ENCODE measurements around the gene NUP205.
A peak's percentile ranks its signal among the peaks of the same experiment; 100 is the strongest.

The NUP205 gene

DNA sequence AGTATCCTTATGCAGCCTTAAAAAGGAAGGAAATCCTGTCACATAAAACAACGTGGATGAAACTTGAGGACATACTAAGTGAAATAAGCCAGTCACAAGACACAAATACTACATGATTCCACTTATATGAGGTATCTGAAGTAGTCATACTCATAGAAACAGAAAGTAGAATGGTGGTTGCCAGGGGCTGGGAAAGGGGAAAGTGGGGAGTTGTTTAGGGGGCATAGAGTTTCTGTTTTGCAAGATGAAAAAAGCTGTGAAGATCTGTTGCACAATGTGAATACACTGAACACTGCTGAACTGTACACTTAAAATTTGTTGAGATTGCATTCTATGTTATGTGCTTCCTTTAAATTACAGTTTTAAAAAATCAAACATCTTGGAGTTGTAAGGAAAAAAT is 2.9 kb downstream of the NUP205 start:
- Histone ChIP-seq H3K4me1 (peaks cover 29 to 46% (median 33%) of the 10 kb centered on the region in 10 experiments), H3K9ac (no peak overlapping the region), H3K9me3 (replicated peaks in 1 of 11) (no peaks in the 10 kb centered on the region), H3K27ac (no peak overlapping the region), H3K4me3 (no peak overlapping the region), H4K20me1 (peaks cover 0 to 71% (median 55%) of the 10 kb centered on the region in 11 experiments; a peak in 17 of 22 replicates), H3K4me2 (peak overlapping the region in 9 of 11 experiments; percentile 20 to 85 (median 73); a peak in 10 of 22 replicates), H3K36me3 (peaks cover 0 to 64% (median 29%) of the 10 kb centered on the region in 11 experiments; a peak in 21 of 22 replicates), H3K27me3 (no peaks in the 10 kb centered on the region)
- TF ChIP-seq Cebpa-rat (IDR thresholded peaks at IDR 0.05) = no peak

DNA sequence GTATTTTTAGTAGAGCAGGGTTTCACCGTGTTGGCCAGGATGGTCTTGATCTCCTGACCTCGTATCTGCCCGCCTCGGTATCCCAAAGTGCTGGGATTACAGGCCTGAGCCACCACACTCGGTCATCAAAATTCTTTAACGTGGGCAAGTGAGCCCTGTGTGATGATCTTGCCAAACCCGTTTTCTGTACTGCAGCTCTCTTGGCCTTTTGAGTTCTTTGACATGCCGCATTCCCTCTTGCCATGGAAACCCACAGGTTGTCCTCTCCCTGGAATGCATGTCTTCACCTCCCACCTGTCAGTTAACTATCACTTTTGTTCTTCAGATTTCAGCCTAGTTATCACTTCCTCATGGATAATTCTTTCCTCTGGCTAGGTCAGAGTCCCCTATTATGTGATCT is 5.0 kb downstream of the NUP205 start:
- Histone ChIP-seq H3K4me3 (no peak overlapping the region), H4K20me1 (peaks cover 0 to 89% (median 73%) of the 10 kb centered on the region in 11 experiments; a peak in 18 of 22 replicates), H3K4me1 (peaks cover 29 to 34% (median 31%) of the 10 kb centered on the region in 10 experiments), H3K9ac (no peak overlapping the region), H3K27me3 (no peaks in the 10 kb centered on the region), H3K27ac (no peak overlapping the region), H3K9me3 (replicated peaks in 1 of 11) (no peaks in the 10 kb centered on the region), H3K4me2 (no peak overlapping the region), H3K36me3 (peaks cover 0 to 75% (median 40%) of the 10 kb centered on the region in 11 experiments; a peak in 21 of 22 replicates)
- TF ChIP-seq Cebpa-rat (IDR thresholded peaks at IDR 0.05) = no peak

DNA sequence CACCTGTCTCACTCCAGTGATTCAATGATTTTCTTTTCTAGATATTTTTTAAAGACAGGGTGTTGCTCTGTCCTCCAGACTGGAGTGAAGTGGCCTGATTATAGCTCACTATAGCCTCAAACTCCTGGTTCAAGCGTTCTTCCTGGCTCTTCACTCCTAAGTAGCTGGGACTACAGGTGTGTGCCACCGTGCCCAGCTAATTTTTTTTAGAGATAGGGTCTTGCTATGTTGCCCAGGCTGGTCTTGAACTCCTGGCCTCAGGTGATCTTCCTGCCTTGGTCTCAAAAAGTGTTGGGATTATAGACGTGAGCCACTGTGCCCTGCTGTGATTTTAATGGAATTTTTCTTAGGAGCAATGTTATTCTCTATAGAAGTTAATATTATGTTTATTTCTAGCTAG is 14.1 kb downstream of the NUP205 start:
- no peak overlapping the region for H3K4me2 ChIP-seq
- peaks cover 55 to 72% (median 66%) of the 10 kb centered on the region in 11 experiments for H3K36me3 ChIP-seq
- H3K27ac ChIP-seq = no peak overlapping the region
- no peaks in the 10 kb centered on the region for H3K9me3 ChIP-seq (replicated peaks in 1 of 11)
- no peak for TF ChIP-seq Cebpa-rat (IDR thresholded peaks at IDR 0.05)
- 0 out of 20 replicates have a peak, but pooled peaks cover 0 to 7% (median 0%) of the 10 kb centered on the region in 10 experiments for H3K4me1 ChIP-seq
- H3K4me3 ChIP-seq = no peak overlapping the region
- H3K27me3 ChIP-seq = no peaks in the 10 kb centered on the region
- peaks cover 0 to 67% (median 44%) of the 10 kb centered on the region in 11 experiments; a peak in 19 of 22 replicates for H4K20me1 ChIP-seq
- H3K9ac ChIP-seq = no peak overlapping the region

DNA sequence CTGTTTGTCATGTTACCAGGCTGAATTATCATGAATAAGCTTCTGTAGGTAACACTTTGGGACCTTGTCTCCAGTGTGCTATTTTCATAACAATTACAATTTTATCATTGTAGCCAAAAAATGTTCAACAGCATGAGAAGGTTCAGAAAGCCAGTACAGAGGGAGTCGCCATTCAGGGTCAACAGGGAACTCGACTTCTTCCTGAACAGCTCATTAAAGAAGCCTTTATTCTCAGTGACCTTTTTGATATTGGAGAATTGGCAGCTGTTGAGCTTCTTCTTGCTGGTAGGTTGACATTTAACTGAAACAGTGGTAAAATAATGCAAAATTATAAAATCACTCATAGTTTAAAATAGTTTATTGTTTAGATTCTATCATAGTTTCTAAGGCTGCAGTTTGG is 15.8 kb downstream of the NUP205 start:
- Histone ChIP-seq H3K27me3 (no peaks in the 10 kb centered on the region), H3K36me3 (peaks cover 72 to 87% (median 75%) of the 10 kb centered on the region in 11 experiments), H3K27ac (no peak overlapping the region), H3K9me3 (replicated peaks in 1 of 11) (no peaks in the 10 kb centered on the region), H4K20me1 (peaks cover 0 to 52% (median 30%) of the 10 kb centered on the region in 11 experiments; a peak in 18 of 22 replicates), H3K9ac (no peak overlapping the region), H3K4me3 (no peak overlapping the region), H3K4me1 (0 out of 20 replicates have a peak, but pooled peaks cover 0 to 7% (median 0%) of the 10 kb centered on the region in 10 experiments), H3K4me2 (no peak overlapping the region)
- TF ChIP-seq Cebpa-rat (IDR thresholded peaks at IDR 0.05) = no peak

DNA sequence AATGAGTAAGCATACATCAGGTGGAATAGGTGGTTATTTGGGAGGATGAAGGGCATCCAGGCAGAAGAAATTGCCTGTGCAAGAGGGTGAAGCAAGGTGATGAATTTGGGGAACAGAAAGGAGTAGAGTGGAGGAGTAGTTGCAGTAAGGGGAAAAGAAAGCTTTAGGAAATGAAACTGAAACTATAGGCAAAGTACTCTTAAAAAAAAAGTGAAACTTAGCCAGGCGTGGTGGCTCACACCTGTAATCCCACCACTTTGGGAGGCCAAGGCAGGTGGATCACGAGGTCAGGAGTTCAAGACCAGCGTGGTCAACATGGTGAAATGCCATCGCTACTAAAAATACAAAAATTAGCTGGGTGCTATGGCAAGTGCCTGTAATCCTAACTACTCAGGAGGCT is 17.6 kb downstream of the NUP205 start:
- Histone ChIP-seq H3K36me3 (peaks cover 89 to 95% (median 93%) of the 10 kb centered on the region in 11 experiments), H4K20me1 (peaks cover 0 to 35% (median 12%) of the 10 kb centered on the region in 11 experiments; a peak in 16 of 22 replicates), H3K4me2 (no peak overlapping the region), H3K9ac (no peak overlapping the region), H3K27ac (no peak overlapping the region), H3K4me3 (no peak overlapping the region), H3K4me1 (0 out of 20 replicates have a peak, but pooled peaks cover 0 to 7% (median 0%) of the 10 kb centered on the region in 10 experiments), H3K9me3 (replicated peaks in 1 of 11) (no peaks in the 10 kb centered on the region), H3K27me3 (no peaks in the 10 kb centered on the region)
- no peak for TF ChIP-seq Cebpa-rat (IDR thresholded peaks at IDR 0.05)

DNA sequence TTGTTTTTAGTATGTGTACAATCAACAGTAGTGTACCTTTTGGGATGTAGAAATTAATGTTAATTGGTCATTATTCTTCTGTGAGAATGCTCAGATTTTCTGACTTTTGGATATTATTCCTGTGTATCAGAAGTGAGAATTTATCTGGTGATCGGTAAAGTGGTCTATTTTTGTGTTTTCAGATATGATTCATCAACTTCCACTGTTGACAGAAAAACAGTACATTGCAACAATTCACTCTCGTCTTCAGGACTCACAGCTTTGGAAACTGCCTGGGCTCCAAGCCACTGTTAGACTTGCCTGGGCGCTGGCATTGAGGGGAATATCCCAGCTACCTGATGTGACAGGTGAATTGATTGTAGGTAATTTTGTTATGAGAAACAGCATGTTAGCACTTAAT is 20.9 kb downstream of the NUP205 start:
- Histone ChIP-seq H3K27ac (no peak overlapping the region), H3K9ac (no peak overlapping the region), H3K4me1 (0 out of 20 replicates have a peak, but pooled peaks cover 0 to 7% (median 0%) of the 10 kb centered on the region in 10 experiments), H3K27me3 (no peaks in the 10 kb centered on the region), H3K9me3 (replicated peaks in 1 of 11) (no peaks in the 10 kb centered on the region), H3K4me2 (no peak overlapping the region), H4K20me1 (peaks cover 0 to 23% (median 0%) of the 10 kb centered on the region in 11 experiments; a peak in 7 of 22 replicates), H3K36me3 (peaks cover 98 to 100% (median 100%) of the 10 kb centered on the region in 11 experiments), H3K4me3 (no peak overlapping the region)
- TF ChIP-seq Cebpa-rat (IDR thresholded peaks at IDR 0.05) = no peak

DNA sequence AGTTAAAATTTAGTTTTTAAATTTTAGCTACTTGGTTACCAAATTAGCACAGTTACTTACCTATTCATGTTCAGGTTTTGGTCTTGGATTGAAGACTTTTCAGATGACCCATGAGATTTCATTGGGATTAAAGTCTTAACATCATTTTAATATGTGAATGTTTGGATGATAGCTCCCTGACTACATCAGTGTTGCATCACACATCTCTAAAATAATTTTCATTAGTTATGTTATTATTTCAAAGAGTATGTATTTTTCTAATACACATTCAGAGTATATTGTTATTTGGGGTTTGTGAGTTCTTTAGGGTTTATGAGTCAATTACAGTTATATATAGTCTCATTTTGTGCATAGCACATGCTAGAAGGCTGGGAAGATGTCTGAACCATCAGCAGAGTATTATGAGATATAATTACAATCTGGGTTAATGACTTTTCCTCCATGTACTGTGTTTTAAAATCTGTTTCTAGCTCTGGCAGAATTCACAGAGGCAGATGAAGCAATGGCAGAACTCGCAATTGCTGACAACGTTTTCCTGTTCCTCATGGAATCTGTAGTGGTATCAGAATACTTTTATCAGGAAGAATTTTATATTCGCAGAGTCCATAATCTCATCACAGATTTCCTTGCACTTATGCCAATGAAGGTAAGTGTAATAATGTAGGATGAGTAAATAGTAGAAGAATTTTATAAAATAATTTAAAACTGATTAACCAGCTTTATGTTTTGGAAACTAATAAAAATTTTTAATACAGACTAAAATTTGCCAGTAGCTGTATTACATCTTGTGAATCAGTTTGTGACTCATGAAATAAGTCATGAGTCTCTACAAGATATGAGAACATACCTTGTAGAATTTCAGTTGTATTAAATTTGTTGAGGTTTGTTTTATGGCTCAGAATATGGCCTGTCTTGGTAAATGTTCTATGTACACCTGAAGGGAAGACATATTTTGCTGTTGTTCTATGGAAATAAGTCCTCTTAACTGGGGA is 26.9 kb downstream of the NUP205 start:
- Histone ChIP-seq H3K4me2 (no peak overlapping the region), H3K4me1 (no peaks in the 10 kb centered on the region), H3K9ac (no peak overlapping the region), H3K27ac (no peak overlapping the region), H3K9me3 (replicated peaks in 1 of 11) (no peaks in the 10 kb centered on the region), H4K20me1 (no peaks in the 10 kb centered on the region), H3K4me3 (no peak overlapping the region), H3K27me3 (no peaks in the 10 kb centered on the region), H3K36me3 (peaks cover 98 to 100% (median 100%) of the 10 kb centered on the region in 11 experiments)
- no peak for TF ChIP-seq Cebpa-rat (IDR thresholded peaks at IDR 0.05)

DNA sequence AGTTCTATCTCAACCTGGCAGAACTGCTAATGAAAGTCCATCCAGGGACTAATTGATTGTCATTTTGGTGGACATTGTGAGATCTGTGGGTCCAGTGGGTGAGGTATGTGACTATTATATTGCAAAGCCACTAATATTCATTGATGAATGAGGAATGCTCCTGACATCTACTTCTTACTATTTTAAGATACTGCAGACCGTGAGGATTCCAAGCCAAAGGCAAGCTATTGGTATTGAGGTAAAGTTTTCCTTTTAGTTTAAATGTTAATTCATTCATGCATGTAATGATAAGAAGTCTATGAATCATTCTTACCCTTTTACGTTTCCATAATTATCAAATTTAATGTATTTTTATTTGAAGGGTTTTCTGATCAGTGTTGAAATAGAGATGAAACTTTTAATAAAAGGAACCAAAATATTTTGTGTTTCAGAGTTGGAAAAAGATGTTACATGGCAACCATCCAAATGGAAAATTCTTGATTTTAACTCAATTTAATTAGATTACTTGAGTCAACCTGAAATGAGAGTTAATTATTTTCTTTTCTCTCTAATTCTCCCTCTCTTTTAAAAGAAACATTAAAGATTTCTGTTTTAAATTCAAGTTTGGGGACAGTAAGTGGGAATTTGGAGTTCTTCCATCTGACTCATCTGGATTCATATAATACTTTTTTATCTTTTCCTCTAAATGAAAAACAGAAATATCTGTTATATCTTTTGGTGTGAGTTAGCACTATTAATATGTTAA is 39.6 kb downstream of the NUP205 start:
- no peak overlapping the region for H3K4me2 ChIP-seq
- TF ChIP-seq Cebpa-rat (IDR thresholded peaks at IDR 0.05) = no peak
- no peaks in the 10 kb centered on the region for H3K4me1 ChIP-seq
- H3K36me3 ChIP-seq = peaks cover 82 to 100% (median 98%) of the 10 kb centered on the region in 11 experiments
- H3K9ac ChIP-seq = no peak overlapping the region
- no peak overlapping the region for H3K27ac ChIP-seq
- no peaks in the 10 kb centered on the region for H3K9me3 ChIP-seq (replicated peaks in 1 of 11)
- no peak overlapping the region for H3K4me3 ChIP-seq
- no peaks in the 10 kb centered on the region for H3K27me3 ChIP-seq
- H4K20me1 ChIP-seq = no peaks in the 10 kb centered on the region; a peak in 4 of 22 replicates

DNA sequence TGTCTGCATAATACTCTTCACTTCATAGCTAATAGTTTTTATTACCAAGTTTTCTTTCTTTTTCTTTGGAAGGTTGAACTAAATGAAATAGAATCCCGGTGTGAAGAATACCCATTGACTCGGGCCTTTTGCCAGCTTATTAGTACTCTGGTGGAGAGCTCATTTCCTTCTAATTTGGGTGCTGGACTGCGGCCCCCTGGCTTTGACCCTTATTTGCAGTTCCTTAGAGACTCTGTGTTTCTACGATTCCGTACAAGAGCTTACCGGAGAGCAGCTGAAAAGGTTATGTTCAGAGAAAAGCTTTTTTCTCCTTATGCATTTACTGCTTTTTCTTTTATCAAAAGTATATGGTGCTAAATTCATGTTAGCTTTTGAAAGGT is 40.2 kb downstream of the NUP205 start:
- Histone ChIP-seq H3K9ac (no peak overlapping the region), H3K4me3 (no peak overlapping the region), H3K27me3 (no peaks in the 10 kb centered on the region), H3K9me3 (replicated peaks in 1 of 11) (no peaks in the 10 kb centered on the region), H3K4me2 (no peak overlapping the region), H3K4me1 (no peaks in the 10 kb centered on the region), H3K27ac (no peak overlapping the region), H3K36me3 (peaks cover 82 to 100% (median 98%) of the 10 kb centered on the region in 11 experiments), H4K20me1 (no peaks in the 10 kb centered on the region; a peak in 4 of 22 replicates)
- TF ChIP-seq Cebpa-rat (IDR thresholded peaks at IDR 0.05) = no peak
